ENCODE measurements around the gene BCL2L12.
A peak's percentile ranks its signal among the peaks of the same experiment; 100 is the strongest.

BCL2L12 gene

DNA sequence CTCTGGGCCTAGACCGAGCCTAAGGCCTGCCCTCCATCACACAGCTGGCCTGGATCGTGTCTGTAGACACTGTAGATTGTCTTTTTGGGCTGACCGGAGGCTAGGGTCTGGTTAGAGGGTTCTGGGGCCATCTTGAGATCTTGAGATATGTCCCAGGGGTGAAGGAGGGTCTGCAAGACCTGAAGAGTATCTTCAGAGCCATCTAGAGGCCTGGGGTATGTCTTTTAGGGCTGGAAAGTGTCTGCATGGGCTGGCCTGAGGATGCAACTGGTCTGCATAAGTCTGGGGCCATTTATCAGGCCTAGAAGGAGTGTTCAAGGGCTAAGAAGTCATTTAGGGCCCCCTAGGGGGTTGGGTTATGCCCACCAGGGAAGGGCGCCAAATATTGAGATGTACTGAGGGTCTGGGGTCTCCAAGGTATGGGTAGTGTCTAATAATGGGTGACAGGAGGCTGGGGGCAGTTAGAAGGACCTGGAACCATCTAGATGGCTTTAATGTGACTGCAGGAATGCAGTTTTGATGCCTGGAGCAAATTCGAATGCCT, 23.2 kb upstream of the BCL2L12 start:
- DNase-seq, result no peak

DNA sequence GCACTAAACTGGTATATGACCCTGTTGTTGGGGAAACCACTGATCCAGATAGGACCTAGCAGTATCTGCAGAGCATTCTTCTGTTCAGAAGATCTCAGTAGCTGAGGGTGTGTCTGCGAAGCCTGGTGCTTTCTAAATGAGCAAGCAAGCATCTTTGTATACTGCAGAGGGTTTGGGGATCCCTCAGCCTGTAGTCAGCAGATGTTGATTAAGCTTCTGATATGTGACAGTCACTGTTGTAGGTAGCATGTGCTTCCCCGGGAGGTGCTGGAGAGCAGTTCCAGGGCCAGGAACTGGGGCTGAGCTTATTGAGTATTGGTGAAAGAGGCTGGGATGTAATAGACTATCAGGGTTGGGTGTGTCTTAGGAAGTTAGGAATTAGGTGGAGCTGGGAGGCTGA, 22.3 kb upstream of the BCL2L12 start:
- no peak for DNase-seq

DNA sequence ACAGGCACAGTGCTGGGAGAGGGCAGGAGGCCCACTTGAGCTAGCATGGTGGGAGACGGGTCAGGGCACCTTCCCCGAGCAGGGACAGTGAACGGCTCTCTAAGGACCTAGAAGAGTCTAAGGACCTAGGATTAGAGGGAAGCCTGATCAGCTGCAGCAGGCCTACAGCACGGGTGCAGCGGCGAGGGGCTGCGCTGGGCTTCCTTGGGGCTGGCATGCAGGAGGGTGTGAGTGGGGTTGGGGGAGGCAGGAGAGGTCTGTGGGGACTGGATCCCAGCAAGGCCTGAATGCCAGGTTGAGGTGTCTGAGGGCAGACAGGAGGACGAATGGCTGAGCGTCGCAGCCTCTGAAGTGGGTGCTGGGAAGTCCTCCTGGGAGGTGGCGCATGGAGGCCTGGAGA, 20.1 kb upstream of the BCL2L12 start:
- DNase-seq, result no peak

DNA sequence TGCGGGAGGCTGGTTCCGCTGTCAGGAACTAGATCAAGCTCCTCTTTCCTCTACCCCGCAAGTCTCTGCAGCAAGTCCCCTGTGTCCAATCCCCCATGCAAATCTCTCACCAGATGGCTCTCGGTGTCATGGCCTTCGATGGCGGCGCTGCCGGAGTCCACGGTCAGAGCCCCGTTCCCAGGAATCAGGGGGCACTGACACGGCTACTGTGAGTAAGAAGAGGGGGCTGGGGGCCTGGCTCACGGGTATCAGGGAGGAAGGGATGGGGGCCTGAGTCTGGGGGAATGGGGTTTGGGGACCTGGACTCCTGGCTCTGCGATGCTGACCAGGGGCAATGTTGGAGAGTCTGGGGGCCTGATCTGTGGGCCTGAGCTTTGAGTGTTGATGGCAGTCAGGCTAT, 19.7 kb upstream of the BCL2L12 start:
- no peak for DNase-seq

DNA sequence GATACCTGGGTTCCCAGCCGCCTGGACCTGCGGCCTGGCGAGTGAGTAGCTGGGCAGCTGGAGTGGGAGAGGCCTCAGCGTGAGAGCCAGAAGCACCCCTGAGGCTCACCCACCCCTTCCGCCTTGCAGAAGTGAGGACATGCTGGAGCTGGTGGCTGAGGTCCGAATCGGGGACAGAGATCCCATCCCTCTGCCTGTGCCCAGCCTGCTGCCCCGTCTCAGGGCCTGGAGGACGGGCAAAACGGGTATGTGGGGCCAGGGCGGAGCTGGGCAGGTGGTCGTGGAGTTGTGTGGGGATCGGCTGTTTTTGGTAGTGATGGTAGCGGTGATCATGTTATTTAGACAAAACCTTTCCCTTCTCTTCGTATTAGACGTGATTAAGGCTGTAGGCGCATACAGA, 19.1 kb upstream of the BCL2L12 start:
- DNase-seq, result no peak

DNA sequence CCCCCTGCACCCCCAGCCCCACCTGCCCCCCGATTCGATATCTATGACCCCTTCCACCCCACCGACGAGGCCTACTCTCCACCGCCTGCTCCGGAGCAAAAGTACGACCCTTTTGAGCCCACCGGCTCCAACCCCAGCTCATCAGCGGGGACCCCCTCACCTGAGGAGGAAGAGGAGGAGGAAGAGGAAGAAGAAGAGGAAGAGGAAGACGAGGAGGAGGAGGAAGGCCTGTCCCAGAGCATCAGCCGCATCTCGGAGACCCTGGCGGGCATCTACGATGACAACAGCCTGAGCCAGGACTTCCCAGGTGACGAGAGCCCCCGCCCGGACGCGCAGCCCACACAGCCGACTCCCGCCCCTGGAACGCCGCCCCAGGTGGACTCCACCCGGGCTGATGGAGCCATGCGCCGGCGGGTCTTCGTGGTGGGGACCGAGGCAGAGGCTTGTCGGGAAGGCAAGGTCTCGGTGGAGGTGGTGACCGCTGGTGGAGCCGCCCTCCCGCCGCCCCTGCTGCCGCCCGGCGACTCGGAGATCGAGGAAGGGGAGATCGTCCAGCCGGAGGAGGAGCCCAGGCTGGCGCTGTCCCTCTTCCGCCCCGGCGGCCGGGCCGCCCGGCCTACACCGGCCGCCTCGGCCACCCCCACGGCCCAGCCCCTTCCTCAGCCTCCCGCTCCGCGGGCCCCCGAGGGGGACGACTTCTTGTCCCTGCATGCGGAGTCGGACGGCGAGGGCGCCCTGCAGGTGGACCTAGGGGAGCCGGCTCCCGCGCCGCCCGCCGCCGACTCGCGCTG, 14.5 kb upstream of the BCL2L12 start:
- no peak for DNase-seq

DNA sequence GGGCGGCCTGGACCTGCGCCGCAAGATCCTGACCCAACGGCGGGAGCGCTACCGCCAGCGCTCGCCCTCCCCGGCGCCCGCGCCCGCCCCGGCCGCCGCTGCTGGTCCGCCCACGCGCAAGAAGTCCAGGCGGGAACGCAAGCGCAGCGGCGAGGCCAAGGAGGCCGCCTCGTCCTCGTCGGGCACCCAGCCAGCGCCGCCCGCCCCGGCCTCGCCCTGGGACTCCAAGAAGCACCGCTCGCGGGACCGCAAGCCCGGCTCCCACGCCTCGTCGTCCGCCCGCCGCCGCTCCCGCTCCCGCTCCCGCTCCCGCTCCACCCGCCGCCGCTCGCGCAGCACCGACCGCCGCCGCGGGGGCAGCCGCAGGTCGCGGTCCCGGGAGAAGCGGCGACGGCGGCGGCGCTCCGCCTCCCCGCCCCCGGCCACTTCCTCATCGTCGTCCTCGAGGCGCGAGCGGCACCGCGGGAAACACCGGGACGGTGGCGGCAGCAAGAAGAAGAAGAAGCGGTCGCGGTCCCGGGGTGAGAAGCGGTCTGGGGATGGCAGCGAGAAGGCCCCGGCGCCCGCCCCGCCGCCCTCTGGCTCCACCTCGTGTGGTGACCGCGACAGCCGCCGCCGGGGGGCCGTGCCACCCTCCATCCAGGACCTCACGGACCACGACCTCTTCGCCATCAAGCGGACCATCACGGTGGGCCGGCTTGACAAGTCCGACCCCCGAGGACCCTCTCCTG, 13.7 kb upstream of the BCL2L12 start:
- no peak for DNase-seq

DNA sequence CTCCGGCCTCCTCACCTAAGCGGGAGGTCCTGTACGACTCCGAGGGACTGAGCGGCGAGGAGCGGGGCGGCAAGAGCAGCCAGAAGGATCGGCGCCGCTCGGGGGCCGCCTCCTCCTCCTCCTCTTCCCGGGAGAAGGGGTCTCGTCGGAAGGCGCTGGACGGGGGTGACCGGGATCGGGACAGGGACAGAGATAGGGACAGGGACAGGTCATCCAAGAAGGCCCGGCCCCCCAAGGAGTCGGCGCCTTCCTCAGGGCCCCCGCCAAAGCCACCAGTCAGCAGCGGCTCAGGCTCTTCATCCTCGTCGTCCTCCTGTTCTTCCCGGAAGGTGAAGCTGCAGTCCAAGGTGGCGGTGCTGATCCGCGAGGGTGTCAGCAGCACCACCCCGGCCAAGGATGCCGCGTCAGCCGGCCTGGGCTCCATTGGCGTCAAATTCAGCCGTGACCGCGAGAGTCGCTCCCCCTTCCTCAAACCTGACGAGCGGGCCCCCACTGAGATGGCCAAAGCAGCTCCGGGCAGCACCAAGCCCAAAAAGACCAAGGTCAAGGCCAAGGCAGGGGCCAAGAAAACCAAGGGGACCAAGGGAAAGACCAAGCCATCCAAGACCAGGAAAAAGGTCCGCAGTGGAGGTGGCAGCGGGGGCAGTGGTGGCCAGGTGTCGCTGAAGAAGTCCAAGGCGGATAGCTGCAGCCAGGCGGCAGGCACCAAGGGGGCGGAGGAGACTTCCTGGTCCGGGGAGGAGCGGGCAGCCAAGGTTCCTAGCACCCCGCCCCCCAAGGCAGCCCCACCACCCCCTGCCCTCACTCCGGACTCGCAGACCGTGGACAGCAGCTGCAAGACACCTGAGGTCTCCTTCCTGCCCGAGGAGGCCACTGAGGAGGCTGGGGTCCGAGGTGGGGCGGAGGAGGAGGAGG, 12.9 kb upstream of the BCL2L12 start:
- DNase-seq, result no peak

DNA sequence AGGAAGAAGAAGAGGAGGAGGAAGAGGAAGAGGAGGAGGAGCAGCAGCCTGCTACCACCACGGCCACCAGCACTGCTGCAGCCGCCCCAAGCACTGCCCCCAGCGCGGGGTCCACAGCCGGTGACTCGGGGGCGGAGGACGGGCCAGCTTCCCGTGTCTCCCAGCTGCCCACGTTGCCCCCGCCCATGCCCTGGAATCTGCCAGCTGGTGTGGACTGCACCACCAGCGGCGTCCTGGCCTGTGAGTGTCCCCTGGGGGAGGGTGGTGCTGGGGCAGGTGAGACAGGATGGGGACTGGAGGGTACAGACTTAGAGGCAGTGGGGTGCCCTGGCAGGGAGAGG, 12.3 kb upstream of the BCL2L12 start:
- no peak for DNase-seq

DNA sequence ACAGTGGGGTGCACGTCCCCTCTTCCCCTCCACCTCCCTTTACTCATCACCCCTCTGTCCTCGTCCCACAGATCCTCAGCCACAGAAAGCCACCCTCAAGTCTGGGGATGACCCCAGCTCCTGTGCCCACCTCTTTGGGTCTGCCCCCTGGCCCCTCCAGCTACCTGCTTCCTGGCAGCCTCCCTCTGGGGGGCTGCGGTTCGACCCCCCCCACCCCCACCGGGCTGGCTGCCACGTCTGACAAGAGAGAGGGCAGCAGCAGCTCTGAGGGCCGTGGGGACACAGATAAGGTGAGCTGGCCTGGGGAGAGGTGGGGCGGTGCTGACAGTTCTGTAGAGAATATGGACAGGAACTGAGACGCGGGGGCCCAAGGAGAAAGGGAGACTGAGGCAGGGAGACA, 11.2 kb upstream of the BCL2L12 start:
- DNase-seq, result no peak

DNA sequence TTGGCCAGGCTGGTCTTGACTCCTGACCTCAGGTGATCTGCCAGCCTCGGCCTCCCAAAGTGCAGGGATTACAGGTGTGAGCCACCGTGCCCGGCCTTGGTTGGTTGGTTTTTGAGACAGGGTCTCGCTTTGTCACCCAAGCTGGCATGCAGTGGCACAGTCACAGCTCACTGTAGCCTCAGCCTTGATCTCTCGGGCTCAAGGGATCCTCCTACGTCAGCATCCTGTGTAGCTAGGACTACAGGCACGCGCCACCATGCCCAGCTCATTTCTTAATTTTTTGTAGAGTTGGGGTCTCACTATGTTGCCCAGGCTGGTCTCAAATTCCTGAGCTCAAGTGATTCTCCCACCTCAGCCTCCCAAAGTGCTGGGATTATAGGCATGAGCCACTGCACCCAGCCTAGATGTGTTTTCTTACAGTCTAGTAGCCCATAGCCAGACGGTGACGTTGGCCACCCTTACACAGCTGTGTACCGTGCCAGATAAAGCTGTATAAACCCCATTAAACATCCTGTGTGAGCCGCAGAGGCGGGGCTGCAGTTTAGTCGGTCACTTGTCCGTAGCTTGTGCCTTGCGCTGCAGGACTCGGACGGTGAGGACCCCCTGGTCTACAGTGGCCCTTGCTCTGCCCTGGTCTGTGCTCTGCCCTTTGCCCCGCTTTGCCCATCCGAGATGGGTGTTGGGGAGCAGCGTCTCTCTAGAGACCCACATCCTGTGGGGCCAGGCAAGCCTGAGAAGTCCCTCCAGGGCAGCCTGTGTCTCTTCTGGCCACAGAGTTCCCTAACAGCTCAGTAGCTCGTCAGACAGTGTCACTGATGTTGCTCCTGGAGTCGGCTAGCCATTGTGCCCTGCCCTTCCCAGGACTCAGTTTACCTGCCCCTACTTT, 9.9 kb upstream of the BCL2L12 start:
- DNase-seq, result no peak

DNA sequence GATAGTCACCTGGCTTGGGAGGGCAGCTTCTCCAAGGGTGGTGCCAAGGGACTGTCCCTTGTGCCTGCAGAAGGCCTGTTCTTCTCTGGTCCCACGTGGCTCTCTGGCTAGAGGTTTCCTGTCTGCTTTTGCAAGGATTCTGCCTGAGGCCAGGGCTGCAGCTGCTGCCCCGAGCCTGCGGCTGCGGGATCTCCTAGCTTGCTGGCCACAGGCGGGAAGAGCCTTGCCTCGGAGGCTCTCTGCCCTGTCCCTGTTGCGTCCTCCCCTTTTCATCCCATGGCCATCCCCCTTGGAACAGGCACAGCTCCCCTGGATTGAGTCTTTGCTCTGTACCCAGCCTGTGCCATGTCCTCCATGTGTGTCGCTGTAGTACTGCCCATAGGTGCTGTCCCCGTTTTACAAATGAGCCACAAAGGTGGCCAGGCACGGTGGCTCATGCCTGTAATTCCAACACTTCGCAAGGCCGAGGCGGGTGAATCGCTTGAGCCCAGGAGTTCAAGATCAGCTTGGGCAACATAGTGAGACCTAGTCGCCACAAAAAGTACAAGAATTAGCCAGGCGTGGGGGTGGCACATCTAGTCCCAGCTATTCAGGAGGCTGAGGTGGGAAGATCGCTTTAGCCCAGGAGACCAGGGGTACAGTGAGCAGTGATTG, 9.2 kb upstream of the BCL2L12 start:
- DNase-seq, result no peak

DNA sequence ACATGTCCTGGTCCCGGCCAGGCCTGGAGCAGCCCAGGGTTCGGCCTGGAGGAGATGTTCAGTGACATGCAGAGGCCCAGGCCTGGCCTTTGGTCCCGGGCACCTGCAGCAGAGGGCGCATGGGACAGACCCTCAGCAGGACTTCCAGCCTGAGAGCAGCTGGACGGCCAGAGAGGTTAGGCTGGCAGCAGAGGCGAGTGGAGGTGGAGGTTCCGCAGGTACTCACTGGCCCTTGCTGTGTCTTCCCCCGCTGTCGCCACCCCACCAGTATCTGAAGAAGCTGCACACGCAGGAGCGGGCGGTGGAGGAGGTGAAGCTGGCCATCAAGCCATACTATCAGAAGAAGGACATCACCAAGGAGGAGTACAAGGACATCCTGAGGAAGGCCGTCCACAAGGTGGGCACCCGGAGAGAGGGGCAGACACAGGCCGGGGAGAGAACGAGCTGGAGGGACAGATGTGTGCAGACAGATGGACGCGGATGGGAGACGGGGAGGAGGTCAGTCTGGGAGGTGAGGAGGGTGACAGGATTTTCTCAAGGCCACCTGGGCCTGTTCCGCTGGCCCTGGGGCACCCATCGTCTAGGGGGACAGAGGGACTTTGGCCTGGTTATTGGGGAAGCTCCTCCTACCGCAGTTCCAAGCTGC, 8.1 kb upstream of the BCL2L12 start:
- DNase-seq, result no peak

DNA sequence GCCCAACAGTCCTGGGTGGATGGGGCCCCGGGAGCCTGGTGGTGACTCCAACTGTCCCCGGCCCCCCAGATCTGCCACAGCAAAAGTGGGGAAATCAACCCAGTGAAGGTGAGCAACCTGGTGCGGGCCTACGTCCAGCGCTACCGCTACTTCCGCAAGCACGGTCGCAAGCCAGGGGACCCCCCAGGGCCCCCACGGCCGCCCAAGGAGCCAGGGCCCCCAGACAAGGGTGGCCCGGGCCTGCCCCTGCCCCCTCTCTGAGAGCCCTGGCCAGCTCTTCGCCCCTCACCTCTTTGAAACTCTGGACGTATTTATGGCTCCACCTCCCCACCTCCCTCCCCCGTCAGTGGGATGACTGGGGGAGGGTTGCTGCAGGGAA, 7.6 kb upstream of the BCL2L12 start:
- no peak for DNase-seq

DNA sequence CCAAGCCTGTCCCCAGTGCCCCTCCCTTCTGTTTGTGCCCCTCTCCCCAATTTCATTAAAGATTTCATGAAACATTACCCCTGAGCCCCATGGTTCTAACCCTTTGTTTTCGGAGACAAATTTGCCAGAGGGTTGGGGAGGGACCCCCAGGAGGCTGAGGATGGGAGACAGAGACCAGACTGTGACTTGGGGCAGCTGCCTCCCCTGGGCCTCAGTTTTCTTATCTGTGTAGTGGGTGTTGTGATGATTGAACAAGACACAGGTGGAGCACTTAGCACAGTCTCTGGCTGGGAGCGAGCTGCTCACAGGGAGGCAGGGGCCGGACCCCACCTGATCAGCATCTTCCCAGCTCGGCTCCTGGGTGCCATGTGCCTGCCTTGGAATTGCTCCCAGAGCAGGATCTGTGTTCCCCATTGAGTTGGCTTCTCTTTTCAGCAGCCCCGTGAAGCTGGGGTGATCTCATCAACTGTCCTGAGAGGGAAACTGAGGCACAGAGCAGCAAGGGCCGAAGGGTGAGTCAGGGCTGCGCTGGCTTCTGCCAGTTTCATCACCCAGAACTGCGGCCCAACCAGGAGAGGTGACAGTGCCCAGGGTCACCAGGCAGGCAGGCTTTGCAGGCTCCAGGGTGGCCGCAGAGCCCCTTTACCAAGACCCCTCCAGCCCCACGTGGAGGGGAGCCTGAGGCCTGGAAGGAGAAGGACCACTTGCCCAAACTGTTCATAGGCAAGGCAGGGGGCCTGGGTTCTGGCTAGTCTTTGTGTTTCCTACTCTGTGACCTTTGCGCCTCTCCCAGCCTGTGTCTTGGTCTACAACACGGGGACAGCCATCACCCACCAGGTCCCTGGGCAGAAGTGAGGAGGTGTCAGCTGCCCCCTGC, 6.9 kb upstream of the BCL2L12 start:
- no peak for DNase-seq

DNA sequence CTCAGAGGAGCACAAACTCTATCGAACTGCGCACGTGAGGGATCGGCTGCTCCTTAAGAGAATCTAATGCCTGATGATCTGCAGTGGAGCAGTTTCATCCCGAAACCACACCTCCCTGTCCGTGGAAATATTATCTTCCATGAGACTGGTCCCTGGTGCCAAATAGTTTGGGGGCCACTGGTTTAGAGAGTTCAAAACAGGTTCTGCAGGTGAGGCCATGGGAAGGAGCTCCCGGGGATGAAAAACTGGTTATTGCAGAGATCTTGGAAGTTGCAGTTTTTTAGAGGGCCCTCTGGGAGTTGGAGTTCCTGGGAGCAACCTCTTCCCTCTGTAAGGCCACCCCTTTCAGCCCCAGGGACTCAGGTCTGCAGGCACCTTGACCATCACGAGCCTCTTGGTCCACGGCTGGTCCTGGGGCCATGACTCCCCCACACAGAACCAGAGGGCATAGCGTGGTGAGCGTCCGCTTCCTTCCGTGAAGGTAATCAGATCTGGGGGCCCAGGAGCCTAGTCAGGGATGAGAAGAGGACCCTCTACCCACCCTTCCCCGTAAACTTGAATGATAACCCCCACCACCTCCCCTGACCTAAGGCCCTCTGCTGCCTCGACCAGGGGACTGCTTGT, 5.3 kb upstream of the BCL2L12 start:
- no peak for DNase-seq

DNA sequence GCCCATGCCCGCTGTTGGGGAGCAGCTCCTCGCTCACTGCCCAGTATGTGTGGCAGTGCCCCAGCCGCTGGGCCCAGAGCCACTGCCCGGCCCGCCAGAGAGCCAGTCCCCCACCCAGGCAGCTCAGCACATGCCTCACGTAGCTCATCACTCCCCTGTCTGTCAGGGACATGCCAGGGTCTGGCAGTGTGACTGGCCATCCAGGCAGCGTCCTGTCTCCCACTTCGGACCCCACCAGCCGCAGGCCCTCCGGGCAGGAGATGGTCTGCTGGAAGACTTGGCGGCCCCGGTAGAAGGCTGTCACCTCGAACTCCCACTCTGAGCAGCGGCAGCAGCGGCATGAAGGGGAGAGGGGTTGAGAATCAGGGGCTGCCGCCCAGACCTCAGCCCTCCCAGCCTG, 3.7 kb upstream of the BCL2L12 start:
- DNase-seq, result no peak

DNA sequence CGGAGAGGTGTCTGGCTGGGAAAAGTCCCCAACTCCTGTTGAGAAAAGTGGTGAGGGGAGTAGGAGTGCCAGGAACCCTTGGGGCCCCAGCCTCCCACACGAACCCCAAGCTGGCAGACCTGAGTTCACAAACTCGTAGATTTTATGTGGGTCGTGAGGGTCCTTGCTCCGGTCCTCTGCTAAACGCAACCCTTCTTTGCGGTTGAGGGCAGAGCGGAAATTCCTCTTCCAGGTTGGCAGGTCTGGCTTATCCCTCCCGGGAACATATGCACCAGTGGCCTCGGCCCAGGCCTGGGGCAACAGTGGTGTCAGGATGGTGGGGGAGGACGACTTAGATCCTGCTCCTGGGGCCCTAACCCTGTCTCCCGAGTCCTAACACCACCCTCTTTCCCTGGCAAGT, 2.5 kb upstream of the BCL2L12 start:
- DNase-seq, result no peak

DNA sequence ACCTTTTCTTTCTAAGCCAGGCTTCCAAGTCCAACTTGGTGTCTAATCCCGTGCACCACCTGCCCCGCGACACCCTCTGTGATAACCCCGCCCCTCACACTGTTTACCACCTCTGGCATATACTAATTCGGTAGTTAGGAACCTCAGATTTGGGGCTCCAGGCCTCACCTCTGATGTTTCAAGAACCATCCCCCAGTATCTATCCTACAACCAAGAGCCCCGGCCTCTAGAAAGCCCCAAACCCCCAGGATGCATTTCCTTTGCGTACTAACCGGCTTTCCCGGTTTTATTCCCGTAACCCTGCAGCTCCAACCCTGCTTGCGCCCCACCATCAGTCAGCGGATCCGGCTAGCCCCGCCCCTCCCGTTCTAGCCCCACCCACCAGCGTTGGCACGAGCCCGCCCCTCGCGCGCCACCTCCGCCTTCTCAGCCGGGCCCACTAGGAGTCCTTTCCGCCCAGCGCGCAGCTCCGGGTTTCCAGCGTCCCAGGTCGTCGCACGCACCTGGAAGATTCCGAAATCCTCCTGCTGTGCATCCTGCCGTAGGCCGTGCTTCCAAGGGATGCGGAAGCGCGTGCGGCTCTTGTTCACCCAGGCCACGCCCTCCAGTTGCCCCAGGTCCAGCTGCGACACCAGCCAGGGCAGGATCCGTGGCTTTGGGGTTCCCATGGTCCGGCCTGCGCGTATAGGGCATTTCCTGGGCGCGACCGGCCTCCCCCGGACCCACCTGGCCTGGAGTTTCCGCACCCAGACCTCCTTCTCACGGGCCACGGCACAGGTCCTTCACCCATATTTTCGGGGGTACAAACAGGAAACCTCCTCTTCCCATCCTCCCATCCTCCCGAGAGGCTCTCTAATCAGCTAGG, 1.3 kb upstream of the BCL2L12 start:
- DNase-seq, result peak; percentile 91

All from CD4-positive, alpha-beta T cell treated with Interleukin-12 subunit alpha and Interleukin-12 subunit beta, for 1 hour (primary cell).